Activated B cell treated with CpG ODN at 0.5 μM for 24 hours (primary cell): ENCODE data around the gene LDLRAD4. TPM values are rescaled to one million over a fixed set of nuclear protein-coding genes. Genes with fewer than 3 reads are reported as not detected.

Experiments used
- ATAC-seq: fragments of 200-7000 bp; cut with Tn5 transposase; one replicate; pipeline ENCODE4 v1.10.0; 2021; ENCODE audit warnings: low read depth, mild to moderate bottlenecking, moderate library complexity
- CTCF ChIA-PET: fragments of 350-600 bp; sonication (Branson Sonifier 250); formaldehyde crosslinking; loops from one replicate; lab custom pipeline; 2021; ENCODE audit warnings: antibody characterized with exemption; lab: Charles Lee
- POLR2A ChIA-PET: fragments of 350-600 bp; sonication (Branson Sonifier 250); formaldehyde crosslinking; loops from one replicate; lab custom pipeline; 2021; ENCODE audit warnings: antibody characterized with exemption; lab: Charles Lee
- DNase-seq: peaks from one replicate; pipeline ENCODE4 v3.0.0; 2022
- H3K27ac Mint-ChIP-seq: one replicate; pipeline ENCODE4 v1.8.0; 2020; ENCODE audit warnings: mixed read lengths
- H3K27me3 Mint-ChIP-seq: one replicate; pipeline ENCODE4 v1.8.0; 2021; ENCODE audit warnings: mixed read lengths
- H3K36me3 Mint-ChIP-seq: one replicate; pipeline ENCODE4 v1.8.0; 2021; ENCODE audit warnings: low read depth, mixed read lengths
- H3K4me1 Mint-ChIP-seq: one replicate; pipeline ENCODE4 v1.8.0; 2021; ENCODE audit warnings: mixed read lengths
- H3K4me3 Mint-ChIP-seq: one replicate; pipeline ENCODE4 v1.8.0; 2020; ENCODE audit warnings: mild to moderate bottlenecking, mixed read lengths
- H3K9me3 Mint-ChIP-seq: one replicate; pipeline ENCODE4 v1.8.0; 2020; ENCODE audit warnings: mixed read lengths
- intact Hi-C: fragments of 100-400 bp; cut with micrococcal nuclease; formaldehyde crosslinking; loops from one replicate; pipeline ENCODE4 v1.15.1; 2024
- total RNA-seq: library from RNA; stranded (reverse); gene quantifications from 2 replicates; pipeline ENCODE4 v1.2.3, GENCODE V29; 2022
- TF ChIP-seq, protein P1 (sequence below): fragments of 200-600 bp; IDR thresholded peaks from one replicate; pipeline ENCODE4 v1.8.0; 2022; ENCODE audit warnings: antibody characterized with exemption, mild to moderate bottlenecking

Gene LDLRAD4
- total RNA-seq, 1 donor from 2014 or later, result 66.9 TPM

DNA sequence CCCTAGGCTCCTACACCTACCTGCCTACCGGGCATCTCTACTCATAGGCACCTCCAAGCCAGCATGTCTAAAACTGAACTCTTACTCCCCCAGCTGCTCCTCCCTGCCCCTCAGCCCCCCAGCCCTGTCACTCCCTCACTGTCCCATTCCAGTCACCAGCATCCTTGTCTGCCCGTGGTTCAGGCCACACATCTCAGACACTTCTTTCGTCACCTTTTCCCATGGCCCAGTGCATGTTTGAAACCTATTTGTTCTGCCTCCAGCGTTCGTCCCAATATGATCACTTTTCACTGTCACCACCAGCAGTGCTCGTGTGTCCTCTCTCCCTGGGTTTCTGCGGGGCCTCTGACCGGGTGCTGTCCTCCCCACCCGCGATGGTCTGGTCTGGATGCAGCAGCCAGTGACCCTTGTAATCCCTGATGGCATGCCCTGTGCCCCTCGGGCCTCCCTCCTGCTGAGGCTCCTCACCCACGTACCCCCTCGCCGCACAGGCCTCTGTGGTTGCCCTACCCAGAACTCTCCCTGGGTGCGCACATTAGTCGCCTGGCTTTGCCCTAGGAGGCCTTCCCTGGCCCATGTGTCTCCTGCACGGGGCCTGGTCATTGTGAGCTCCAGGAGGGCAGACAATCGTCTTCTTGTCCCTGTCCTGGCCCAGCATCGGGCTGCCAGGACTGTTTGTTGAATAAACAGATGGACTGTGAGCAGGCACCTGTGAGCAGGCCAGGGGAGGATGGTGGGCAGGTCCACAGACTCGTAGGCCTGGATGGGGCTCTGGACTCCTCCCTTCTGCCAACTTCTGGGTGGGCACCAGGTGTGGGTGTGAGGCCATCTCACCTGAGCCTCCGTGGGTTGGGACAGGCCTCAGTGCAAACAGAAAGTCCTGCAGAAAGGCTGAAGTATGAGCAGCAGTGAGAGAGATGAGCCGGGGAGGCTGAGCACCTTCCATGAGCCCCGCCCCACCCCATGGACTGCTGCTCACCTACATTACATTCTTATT, 15.5 kb downstream of the LDLRAD4 start:
- H3K4me1 Mint-ChIP-seq, result no peaks in the 10 kb centered on the region
- intact Hi-C loops, result no loop called here
- no peak for ATAC-seq
- H3K27ac Mint-ChIP-seq, result no peak overlapping the region
- no peak for DNase-seq
- POLR2A ChIA-PET, result no interaction called here
- TF ChIP-seq, protein P1, sequence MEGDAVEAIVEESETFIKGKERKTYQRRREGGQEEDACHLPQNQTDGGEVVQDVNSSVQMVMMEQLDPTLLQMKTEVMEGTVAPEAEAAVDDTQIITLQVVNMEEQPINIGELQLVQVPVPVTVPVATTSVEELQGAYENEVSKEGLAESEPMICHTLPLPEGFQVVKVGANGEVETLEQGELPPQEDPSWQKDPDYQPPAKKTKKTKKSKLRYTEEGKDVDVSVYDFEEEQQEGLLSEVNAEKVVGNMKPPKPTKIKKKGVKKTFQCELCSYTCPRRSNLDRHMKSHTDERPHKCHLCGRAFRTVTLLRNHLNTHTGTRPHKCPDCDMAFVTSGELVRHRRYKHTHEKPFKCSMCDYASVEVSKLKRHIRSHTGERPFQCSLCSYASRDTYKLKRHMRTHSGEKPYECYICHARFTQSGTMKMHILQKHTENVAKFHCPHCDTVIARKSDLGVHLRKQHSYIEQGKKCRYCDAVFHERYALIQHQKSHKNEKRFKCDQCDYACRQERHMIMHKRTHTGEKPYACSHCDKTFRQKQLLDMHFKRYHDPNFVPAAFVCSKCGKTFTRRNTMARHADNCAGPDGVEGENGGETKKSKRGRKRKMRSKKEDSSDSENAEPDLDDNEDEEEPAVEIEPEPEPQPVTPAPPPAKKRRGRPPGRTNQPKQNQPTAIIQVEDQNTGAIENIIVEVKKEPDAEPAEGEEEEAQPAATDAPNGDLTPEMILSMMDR, result no peak
- CTCF ChIA-PET, result no interaction called here
- H3K36me3 Mint-ChIP-seq, result no peaks in the 10 kb centered on the region
- peaks cover 5% of the 10 kb centered on the region for H3K27me3 Mint-ChIP-seq
- H3K4me3 Mint-ChIP-seq, result no peak overlapping the region
- no peaks in the 10 kb centered on the region for H3K9me3 Mint-ChIP-seq

DNA sequence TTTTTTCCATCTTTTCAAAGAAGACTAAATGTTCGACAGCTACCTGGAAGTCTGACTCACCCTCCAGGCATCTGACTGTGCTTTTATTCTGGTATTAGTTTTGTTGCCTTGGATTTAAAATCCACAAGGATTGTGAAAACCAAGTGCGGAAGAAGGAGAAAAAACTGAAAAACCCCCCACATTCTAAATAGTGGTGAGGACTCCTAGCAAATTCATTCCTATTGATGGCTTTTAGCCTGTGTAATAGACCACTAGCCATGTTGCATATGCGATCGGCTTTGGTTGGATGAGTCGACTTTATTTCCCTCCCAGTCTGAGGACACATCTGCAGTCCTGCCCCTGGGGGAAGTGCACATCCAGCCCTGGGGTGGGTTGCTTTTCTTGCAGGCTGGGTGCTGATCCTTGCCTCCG, 16.9 kb downstream of the LDLRAD4 start:
- H3K27ac Mint-ChIP-seq, result no peak overlapping the region
- H3K9me3 Mint-ChIP-seq, result no peaks in the 10 kb centered on the region
- H3K27me3 Mint-ChIP-seq, result peaks cover 5% of the 10 kb centered on the region
- POLR2A ChIA-PET, result no interaction called here
- no peaks in the 10 kb centered on the region for H3K36me3 Mint-ChIP-seq
- DNase-seq (no peak), ATAC-seq (no peak)
- no peak overlapping the region for H3K4me3 Mint-ChIP-seq
- intact Hi-C loops, result no loop called here
- CTCF ChIA-PET, result no interaction called here
- TF ChIP-seq, protein P1, result no peak
- no peaks in the 10 kb centered on the region for H3K4me1 Mint-ChIP-seq

DNA sequence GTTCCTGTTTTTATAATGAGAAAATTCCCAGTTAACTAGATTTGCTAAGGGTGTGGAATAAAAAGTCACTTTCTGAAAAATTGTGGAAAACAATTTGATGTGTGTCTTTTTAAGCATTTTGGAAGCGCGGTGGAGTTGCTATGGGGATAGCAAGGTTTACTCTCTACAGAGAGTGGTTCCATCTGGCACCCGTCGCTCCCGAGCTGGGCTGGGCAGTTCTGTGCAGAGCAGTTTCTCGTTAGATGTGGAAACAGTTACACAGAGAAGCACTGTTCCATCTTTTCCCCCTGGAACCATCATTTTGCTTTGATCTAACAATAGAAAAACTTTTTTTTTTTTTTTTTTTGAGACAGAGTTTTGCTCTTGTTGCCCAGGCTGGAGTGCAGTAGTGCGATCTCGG, 17.4 kb downstream of the LDLRAD4 start:
- intact Hi-C loops, result no loop called here
- ChIA-PET CTCF (no interaction called here), POLR2A (no interaction called here)
- Mint-ChIP-seq H3K4me3 (no peak overlapping the region), H3K27ac (no peak overlapping the region), H3K4me1 (no peaks in the 10 kb centered on the region), H3K36me3 (no peaks in the 10 kb centered on the region), H3K27me3 (peaks cover 5% of the 10 kb centered on the region), H3K9me3 (no peaks in the 10 kb centered on the region)
- ATAC-seq, result no peak
- no peak for DNase-seq
- TF ChIP-seq, protein P1, result no peak

DNA sequence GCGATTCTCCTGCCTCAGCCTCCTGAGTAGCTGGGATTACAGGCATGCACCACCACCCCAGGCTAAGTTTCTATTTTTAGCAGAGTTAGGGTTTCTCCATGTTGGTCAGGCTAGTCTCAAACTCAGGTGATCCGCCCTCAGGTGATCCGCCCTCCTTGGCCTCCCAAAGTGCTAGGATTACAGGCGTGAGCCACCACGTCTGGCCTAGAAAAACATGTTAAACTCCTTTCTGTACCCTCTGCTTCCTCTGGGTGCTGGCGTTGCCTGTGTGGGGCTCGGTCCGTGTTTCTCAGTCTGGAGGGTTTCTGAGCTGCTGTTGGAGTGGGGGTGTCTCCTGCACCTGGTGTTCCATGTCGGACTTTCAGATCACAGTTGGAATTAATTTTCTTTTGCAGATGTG, 17.9 kb downstream of the LDLRAD4 start:
- no peak overlapping the region for H3K27ac Mint-ChIP-seq

DNA sequence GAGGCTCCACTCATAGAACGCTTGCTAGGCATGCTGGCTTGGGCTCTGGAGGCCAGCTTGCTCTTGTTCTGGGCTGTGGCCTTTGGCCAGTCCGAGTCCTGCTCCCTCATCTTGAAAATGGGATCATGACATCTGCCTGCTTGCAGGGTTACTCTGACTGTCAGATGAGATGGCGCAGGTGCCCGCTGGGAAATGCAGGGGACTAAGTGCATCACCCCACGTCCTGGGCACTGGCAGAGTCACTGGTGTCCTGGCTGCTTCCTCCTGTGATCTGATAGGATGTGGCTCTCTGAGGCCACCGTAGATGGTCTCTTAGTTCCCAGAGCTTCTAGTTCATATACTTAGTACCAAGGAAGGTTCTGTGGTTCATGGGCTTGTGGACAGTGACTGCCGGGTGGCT, 18.5 kb downstream of the LDLRAD4 start:
- Mint-ChIP-seq H3K27me3 (peaks cover 5% of the 10 kb centered on the region), H3K9me3 (no peaks in the 10 kb centered on the region), H3K4me1 (no peaks in the 10 kb centered on the region), H3K4me3 (no peak overlapping the region), H3K36me3 (no peaks in the 10 kb centered on the region), H3K27ac (no peak overlapping the region)
- intact Hi-C loops, result no loop called here
- POLR2A ChIA-PET, result no interaction called here
- DNase-seq, result no peak
- TF ChIP-seq, protein P1, result no peak
- CTCF ChIA-PET, result no interaction called here
- no peak for ATAC-seq

More for the DNA sequence above, 17.9 kb downstream of the LDLRAD4 start:
- H3K36me3 Mint-ChIP-seq, result no peaks in the 10 kb centered on the region
- ATAC-seq (no peak), DNase-seq (no peak)
- H3K4me1 Mint-ChIP-seq, result no peaks in the 10 kb centered on the region
- ChIA-PET POLR2A (no interaction called here), CTCF (no interaction called here)
- intact Hi-C loops, result no loop called here
- TF ChIP-seq, protein P1, result no peak
- H3K9me3 Mint-ChIP-seq, result no peaks in the 10 kb centered on the region
- no peak overlapping the region for H3K4me3 Mint-ChIP-seq
- H3K27me3 Mint-ChIP-seq, result peaks cover 5% of the 10 kb centered on the region
